HL-60/S4 treated with phorbol 12-myristate 13-acetate at 8.2 ng/mL for 4 days and 3 days (cell line): Measurements from ENCODE around the gene TRPC5OS.

Source experiments
- in situ Hi-C: fragments of 300-500 bp; cut with MboI; formaldehyde crosslinking; loops from 2 replicates; pipeline ENCODE4 v1.15.0; 2022; ENCODE audit warnings: low sequenced_read_pairs

TRPC5OS gene

GRCh38 chrX:111875881-111876280 lies at the start of gene TRPC5OS:
TRPC5OS (plus strand) TSS chrX:111876181; CDS start chrX:111901850, 25,669 bp downstream.
- in situ Hi-C loops: no loop called here

- in situ Hi-C loops: no loop called here
These were observed 46.6 kb upstream of the TRPC5OS start for GRCh38 chrX:111829345-111829744.

GRCh38 chrX:111830571-111830970 lies 45.4 kb upstream of the TRPC5OS start:
- in situ Hi-C loops: no loop called here

- in situ Hi-C loops: no loop called here
These were observed 44.6 kb upstream of the TRPC5OS start for GRCh38 chrX:111831343-111831742.

- in situ Hi-C loops: no loop called here
These were observed 38.8 kb upstream of the TRPC5OS start for GRCh38 chrX:111837197-111837596.

GRCh38 chrX:111847491-111848133 lies 28.4 kb upstream of the TRPC5OS start:
- in situ Hi-C loops: no loop called here

GRCh38 chrX:111848541-111848940 lies 27.4 kb upstream of the TRPC5OS start:
- in situ Hi-C loops: no loop called here

- in situ Hi-C loops: no loop called here
These were observed 25.0 kb upstream of the TRPC5OS start for GRCh38 chrX:111850975-111851374.

- in situ Hi-C loops: no loop called here
These were observed 21.2 kb upstream of the TRPC5OS start for GRCh38 chrX:111854556-111855490.

GRCh38 chrX:111857534-111858060 lies 18.4 kb upstream of the TRPC5OS start:
- in situ Hi-C loops: no loop called here

GRCh38 chrX:111861605-111862004 lies 14.4 kb upstream of the TRPC5OS start:
- in situ Hi-C loops: no loop called here

- in situ Hi-C loops: no loop called here
These were observed 8.7 kb upstream of the TRPC5OS start for GRCh38 chrX:111867236-111867635.

GRCh38 chrX:111868726-111869638 lies 7.0 kb upstream of the TRPC5OS start:
- in situ Hi-C loops: no loop called here

GRCh38 chrX:111869639-111870034 lies 6.3 kb upstream of the TRPC5OS start:
- in situ Hi-C loops: no loop called here

GRCh38 chrX:111874241-111874640 lies 1.7 kb upstream of the TRPC5OS start:
- in situ Hi-C loops: no loop called here

GRCh38 chrX:111876646-111877045 lies 665 bp downstream of the TRPC5OS start:
- in situ Hi-C loops: no loop called here

- in situ Hi-C loops: no loop called here
These were observed 1.7 kb downstream of the TRPC5OS start for GRCh38 chrX:111877681-111878080.

- in situ Hi-C loops: no loop called here
These were observed 4.8 kb downstream of the TRPC5OS start for GRCh38 chrX:111880735-111881134.

GRCh38 chrX:111881715-111882114 lies 5.7 kb downstream of the TRPC5OS start:
- in situ Hi-C loops: no loop called here

- in situ Hi-C loops: no loop called here
These were observed 10.7 kb downstream of the TRPC5OS start for GRCh38 chrX:111886678-111887077.

- in situ Hi-C loops: no loop called here
These were observed 12.6 kb downstream of the TRPC5OS start for GRCh38 chrX:111888600-111888999.
